ENCODE data around the gene MEI1.

The MEI1 gene

DNA sequence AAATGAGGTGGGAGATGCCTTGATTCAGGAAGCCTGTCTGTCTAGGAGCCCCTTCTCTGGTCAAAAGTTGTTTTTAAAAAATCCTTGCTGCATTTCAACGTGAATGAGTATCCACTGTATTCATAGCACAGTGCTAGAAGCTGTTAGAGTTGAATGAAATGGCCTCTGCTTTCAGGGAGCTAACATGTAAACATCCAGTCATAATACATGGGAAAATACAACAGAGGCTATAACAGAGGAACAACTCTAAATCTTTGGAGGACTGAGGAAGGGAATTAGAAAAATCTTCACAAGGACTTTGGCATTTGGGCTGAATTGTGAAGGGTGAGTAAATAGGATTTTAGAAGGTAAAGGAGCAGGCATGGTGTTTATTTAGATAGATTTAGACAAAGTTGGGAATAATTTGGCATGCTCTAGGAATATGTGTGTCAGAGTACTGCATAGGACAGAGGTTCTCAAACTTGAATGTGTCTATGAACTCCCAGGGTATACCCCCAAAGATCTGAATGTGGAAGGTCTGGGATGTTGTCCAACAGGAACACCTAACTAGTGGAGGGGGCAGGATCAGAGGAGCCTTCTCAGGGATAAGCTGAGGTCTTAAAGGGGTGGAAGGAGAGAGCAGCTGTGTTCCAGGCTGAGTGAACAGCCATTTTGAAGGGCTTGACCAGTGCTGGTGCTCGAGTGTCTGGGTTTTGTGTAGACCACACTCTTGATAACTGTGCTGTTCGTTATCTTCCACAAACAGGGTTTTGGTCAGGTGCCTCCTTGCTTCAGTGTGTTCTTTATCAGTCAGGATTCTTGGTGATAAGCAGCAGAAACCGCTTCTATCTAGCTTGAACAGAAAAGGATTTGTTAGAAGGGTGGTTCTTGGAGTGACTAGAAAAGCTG is 146.3 kb downstream of the MEI1 start:
- no peak for DNase-seq

DNA sequence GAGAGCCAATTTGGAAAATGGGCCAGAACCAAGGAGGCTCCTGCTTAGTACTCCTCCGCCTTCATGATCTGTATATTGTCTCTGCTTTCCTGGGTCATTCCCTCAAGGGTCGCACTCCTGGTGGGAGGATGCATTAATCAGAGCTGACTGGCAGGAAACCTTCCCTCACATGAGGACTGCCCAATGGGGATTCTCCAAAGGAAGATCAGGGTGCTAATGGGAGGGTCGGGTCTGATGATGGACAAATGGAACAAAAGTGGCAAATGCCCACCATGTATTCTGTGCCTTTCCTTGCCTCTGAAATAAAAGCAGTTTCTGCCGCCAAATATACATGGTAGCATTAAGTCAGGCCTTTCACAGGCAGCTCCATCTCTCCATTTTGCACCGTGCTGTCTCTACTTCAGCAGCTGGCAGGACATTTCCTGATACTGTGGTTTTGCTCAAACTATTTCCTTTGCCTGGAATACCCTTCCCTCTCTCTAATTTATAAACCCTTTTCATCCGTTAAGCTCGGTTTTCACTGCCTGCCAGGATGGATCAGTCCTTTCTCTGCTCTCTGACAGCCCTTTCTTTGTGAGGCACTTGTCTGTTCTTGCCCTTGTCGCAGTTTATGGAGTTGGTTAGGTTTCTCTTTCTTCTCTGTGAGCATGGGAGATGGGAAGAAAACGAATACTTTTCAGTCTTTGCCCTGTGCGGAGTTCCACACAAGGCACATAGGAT is 147.1 kb downstream of the MEI1 start:
- DNase-seq = no peak

DNA sequence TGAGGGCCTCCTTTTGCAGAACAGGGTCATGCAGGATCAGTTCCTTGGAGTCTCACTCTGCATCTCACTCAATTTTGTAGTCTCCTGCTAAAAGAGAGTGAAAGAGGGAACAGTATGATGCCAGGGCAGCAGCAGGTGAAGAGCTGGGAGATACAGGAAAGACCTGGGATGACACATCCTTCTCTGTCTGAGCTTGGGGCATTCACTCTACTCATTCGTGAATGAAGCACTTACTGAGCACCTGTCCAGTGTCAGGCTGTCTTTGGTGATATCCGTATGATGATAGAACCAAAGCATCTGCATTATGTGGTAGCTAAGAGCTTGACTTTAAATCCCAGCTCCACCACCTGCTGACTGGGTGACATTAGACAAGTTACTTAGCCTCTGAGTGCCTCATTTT is 148.0 kb downstream of the MEI1 start:
- no peak for DNase-seq

DNA sequence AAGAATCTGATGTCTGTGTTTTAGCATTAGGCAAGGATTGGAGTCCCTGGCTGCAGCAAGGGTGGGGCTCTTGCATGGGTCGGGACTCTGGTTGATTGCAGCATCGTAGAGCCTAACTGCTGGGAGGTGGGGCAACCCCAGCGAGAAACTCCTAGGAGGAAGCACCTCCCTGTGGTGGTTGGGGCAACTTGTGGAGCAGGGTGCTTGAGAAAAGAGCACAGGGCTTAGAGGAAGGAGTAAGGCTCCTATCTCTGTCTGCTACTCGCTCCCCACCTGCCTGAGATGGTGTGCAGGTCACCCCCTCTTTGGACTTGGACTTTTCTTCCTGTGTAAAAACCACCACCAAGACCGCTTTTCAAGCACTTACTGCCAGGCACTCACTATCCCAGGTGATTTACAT is 149.2 kb downstream of the MEI1 start:
- DNase-seq = no peak

All from KG1 (cell line).